Right lobe of liver (tissue), 6 donors: Measurements from ENCODE around the gene SAMD4A. TPM values are rescaled to one million over a fixed set of nuclear protein-coding genes. Genes with fewer than 3 reads are reported as not detected.

ENCODE experiments used
- ATAC-seq, 4 donors: fragments of 200-7000 bp; cut with Tn5 transposase; one replicate each; pipeline ENCODE4 v1.9.1; 2020; ENCODE audit warnings: mild to moderate bottlenecking in 4 of 4, moderate library complexity in 4 of 4
- DNase-seq, 3 donors: peaks; one replicate each; pipeline ENCODE4 v3.0.0-alpha.2; 2020
- H3K27ac ChIP-seq, 3 donors: fragments of 200-600 bp; one replicate each; pipeline ENCODE4 v1.8.0; 2022
- H3K27me3 ChIP-seq, 2 donors: fragments of 200-600 bp; one replicate each; pipeline ENCODE4 v1.8.0; 2022
- H3K36me3 ChIP-seq, 4 donors: fragments of 200-600 bp; sonication (generic) in 1 of 4; one replicate each; pipeline versions ENCODE4 v1.5.1 to v1.8.0; 2017 to 2022; ENCODE audit warnings: control low read depth in 1 of 4
- H3K4me1 ChIP-seq, 4 donors: fragments of 200-600 bp; sonication (generic) in 1 of 4; one replicate each; pipeline versions ENCODE4 v1.5.1 to v1.8.0; 2017 to 2022; ENCODE audit warnings: control low read depth in 1 of 4
- H3K4me3 ChIP-seq, 3 donors: fragments of 200-600 bp; one replicate each; pipeline ENCODE4 v1.8.0; 2022
- H3K9me3 ChIP-seq, 4 donors: fragments of 200-600 bp; sonication (generic) in 1 of 4; one replicate each; pipeline versions ENCODE4 v1.5.1 to v1.8.0; 2017 to 2022; ENCODE audit warnings: control low read depth in 1 of 4
- POLR2A ChIP-seq: fragments of 450-650 bp; IDR thresholded peaks from one replicate; pipeline ENCODE4 v1.6.1; 2017; ENCODE audit warnings: antibody characterized with exemption, mild to moderate bottlenecking
- WGBS: methylation state at CpG from one replicate; pipeline ENCODE4 v1.1.6; 2018; ENCODE audit warnings: low coverage, low lambda C conversion rate; ENCODE audit not compliant: insufficient coverage; ENCODE audit errors: missing lambda C conversion rate; 5-methylcytosine and 5-hydroxymethylcytosine counted together
- intact Hi-C, 2 donors: fragments of 100-400 bp; cut with DNase I; formaldehyde crosslinking; loops; one replicate each; pipeline versions ENCODE4 v1.11.2 to v1.14.1; 2022
- total RNA-seq, 6 experiments: library from RNA; depleted of rRNA in 2 of 6; stranded (reverse); fragments of >200 nt in 2 of 6; fragmentation: NEBNext Ultra II Directional in 3 of 6; extraction: Animal tissue kit (Norgen Biotek cat#: 25700) in 3 of 6; gene quantifications; one replicate each; pipeline versions ENCODE4 v1.1.0 to v1.2.4, GENCODE V29; 2016 to 2023
- TF ChIP-seq, protein P1 (sequence below), 4 donors: fragments of 200-600 bp in 3 of 4; fragments of 450-650 bp in 1 of 4; IDR thresholded peaks; one replicate each; pipeline versions ENCODE4 v1.5.1 to v1.8.0; 2016 to 2022; ENCODE audit warnings: antibody characterized with exemption in 4 of 4, mild to moderate bottlenecking in 2 of 4
- donor health status: DM: no; HTN: yes; CAD: no.
- donor health status: DM: no; HTN: no; CAD: no.
- donor health status: DM: no; HTN: no; CAD: no.
- donor health status: DM: no; HTN: yes; CAD: no.
- donor health status: DM: no; HTN: yes; CAD: no.

Gene SAMD4A
- total RNA-seq, 6 experiments from 2014 or later: 16.7 to 31.9 (median 21.1) TPM

- Histone ChIP-seq H3K27me3 (no peaks in the 10 kb centered on the region), H3K27ac (peak overlapping the region; percentile 16 to 47 (median 20)), H3K9me3 (no peaks in the 10 kb centered on the region), H3K4me3 (no peak overlapping the region), H3K36me3 (no peaks in the 10 kb centered on the region), H3K4me1 (peaks cover 0 to 16% (median 0%) of the 10 kb centered on the region in 4 donors)
- WGBS: 16% methylated on average over 8 of the region's 10 CpGs
- intact Hi-C loops: no loop called here
- ATAC-seq: peak; percentile 29 to 52 (median 33)
- DNase-seq: peak in 1 of 3 donors; percentile 39
- TF ChIP-seq, protein P1, sequence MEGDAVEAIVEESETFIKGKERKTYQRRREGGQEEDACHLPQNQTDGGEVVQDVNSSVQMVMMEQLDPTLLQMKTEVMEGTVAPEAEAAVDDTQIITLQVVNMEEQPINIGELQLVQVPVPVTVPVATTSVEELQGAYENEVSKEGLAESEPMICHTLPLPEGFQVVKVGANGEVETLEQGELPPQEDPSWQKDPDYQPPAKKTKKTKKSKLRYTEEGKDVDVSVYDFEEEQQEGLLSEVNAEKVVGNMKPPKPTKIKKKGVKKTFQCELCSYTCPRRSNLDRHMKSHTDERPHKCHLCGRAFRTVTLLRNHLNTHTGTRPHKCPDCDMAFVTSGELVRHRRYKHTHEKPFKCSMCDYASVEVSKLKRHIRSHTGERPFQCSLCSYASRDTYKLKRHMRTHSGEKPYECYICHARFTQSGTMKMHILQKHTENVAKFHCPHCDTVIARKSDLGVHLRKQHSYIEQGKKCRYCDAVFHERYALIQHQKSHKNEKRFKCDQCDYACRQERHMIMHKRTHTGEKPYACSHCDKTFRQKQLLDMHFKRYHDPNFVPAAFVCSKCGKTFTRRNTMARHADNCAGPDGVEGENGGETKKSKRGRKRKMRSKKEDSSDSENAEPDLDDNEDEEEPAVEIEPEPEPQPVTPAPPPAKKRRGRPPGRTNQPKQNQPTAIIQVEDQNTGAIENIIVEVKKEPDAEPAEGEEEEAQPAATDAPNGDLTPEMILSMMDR (IDR thresholded peaks at IDR 0.05): no peak
- no peak for TF ChIP-seq POLR2A
Measured at GRCh38 chr14:54650331-54650958, 83.5 kb downstream of the SAMD4A start.

DNA sequence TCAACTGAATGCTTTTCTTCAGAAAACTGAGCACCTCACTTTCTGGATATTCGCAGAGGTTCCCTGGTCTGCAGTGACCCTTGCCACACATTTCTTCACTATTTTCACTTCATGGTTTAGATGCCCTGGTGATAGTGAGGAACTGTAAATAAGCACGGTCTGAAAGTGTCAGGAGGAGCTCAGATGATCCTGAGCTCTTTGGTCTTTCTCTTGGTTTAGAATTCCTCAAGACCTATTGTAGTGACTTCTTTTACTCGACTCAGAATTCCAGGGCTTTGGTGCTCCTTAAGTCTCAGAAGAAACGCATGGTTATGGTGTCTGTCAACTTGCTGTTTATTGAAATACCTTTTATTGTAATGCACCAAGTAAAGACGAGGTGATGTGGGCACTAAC lies 84.0 kb downstream of the SAMD4A start:
- Histone ChIP-seq H3K27me3 (no peaks in the 10 kb centered on the region), H3K9me3 (no peaks in the 10 kb centered on the region), H3K4me1 (peaks cover 0 to 16% (median 0%) of the 10 kb centered on the region in 4 donors), H3K4me3 (no peak overlapping the region), H3K27ac (peak overlapping the region; percentile 16 to 47 (median 20)), H3K36me3 (no peaks in the 10 kb centered on the region)
- TF ChIP-seq POLR2A: no peak
- TF ChIP-seq, protein P1 (IDR thresholded peaks at IDR 0.05): no peak
- DNase-seq: no peak
- intact Hi-C loops: no loop called here
- 41% methylated on average over 5 of the region's 5 CpGs for WGBS
- ATAC-seq: peak; percentile 40 to 63 (median 52)

- Histone ChIP-seq H3K27ac (peak overlapping the region; percentile 17 to 58 (median 54)), H3K4me3 (no peak overlapping the region), H3K27me3 (no peaks in the 10 kb centered on the region), H3K9me3 (no peaks in the 10 kb centered on the region), H3K4me1 (peaks cover 0 to 16% (median 0%) of the 10 kb centered on the region in 4 donors), H3K36me3 (no peaks in the 10 kb centered on the region)
- TF ChIP-seq POLR2A: no peak
- TF ChIP-seq, protein P1 (IDR thresholded peaks at IDR 0.05): no peak
- no peak for ATAC-seq
- intact Hi-C loops: no loop called here
- 85% methylated on average over 4 of the region's 4 CpGs for WGBS
- DNase-seq: no peak
Measured at GRCh38 chr14:54651649-54652048, 84.7 kb downstream of the SAMD4A start.

DNA sequence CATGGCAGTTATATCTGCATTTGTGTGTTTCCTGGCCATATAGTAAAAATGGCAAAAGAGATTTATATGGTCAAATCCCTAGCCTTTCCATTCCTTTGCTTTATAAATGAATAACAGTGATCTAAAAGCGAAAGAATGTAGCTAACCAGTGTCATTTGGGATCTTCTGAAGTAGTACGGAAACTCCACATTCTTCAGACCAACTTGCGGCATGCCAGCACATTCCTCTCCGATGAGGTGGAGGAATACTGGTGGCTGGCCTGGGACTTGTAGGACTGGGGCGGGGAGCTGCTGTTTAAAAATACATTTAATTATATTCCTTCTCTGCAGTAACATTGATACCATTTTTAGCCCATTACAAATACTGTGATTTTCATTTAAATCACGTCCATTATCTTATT lies 85.3 kb downstream of the SAMD4A start:
- no peaks in the 10 kb centered on the region for H3K36me3 ChIP-seq
- H3K9me3 ChIP-seq: no peaks in the 10 kb centered on the region
- 17% methylated on average over 6 of the region's 6 CpGs for whole genome bisulfite sequencing
- intact Hi-C loops: no loop called here
- TF ChIP-seq POLR2A: no peak
- TF ChIP-seq, protein P1 (IDR thresholded peaks at IDR 0.05): no peak
- ATAC-seq (peak; percentile 57 to 80 (median 76)), DNase-seq (peak in 2 of 3 donors; percentile 51 to 57)
- H3K4me3 ChIP-seq: no peak overlapping the region
- peaks cover 0 to 16% (median 0%) of the 10 kb centered on the region in 4 donors for H3K4me1 ChIP-seq
- H3K27me3 ChIP-seq: no peaks in the 10 kb centered on the region
- peak overlapping the region; percentile 54 to 63 (median 58) for H3K27ac ChIP-seq
